ENCODE measurements around the gene SNX30.

SNX30 gene

GRCh38 chr9:112792670-112793069 lies 42.1 kb downstream of the SNX30 start:
- no peak overlapping the region for H3K27ac ChIP-seq
- no peak for TF ChIP-seq CTCF (conservative IDR thresholded peaks at IDR 0.05)
- no peak for TF ChIP-seq ZFX (IDR thresholded peaks at IDR 0.05)

- no peak overlapping the region for H3K27ac ChIP-seq
- TF ChIP-seq CTCF (conservative IDR thresholded peaks at IDR 0.05) (peak; percentile 88), ZFX (IDR thresholded peaks at IDR 0.05) (no peak)
These were observed 42.8 kb downstream of the SNX30 start for GRCh38 chr9:112793213-112793810.

- no peak for TF ChIP-seq CTCF (conservative IDR thresholded peaks at IDR 0.05)
- TF ChIP-seq ZFX (IDR thresholded peaks at IDR 0.05): no peak
- H3K27ac ChIP-seq: no peak overlapping the region
These were observed 44.2 kb downstream of the SNX30 start for GRCh38 chr9:112794731-112795130.

GRCh38 chr9:112795921-112796320 lies 45.4 kb downstream of the SNX30 start:
- TF ChIP-seq ZFX (IDR thresholded peaks at IDR 0.05): no peak
- no peak for TF ChIP-seq CTCF (conservative IDR thresholded peaks at IDR 0.05)
- H3K27ac ChIP-seq: no peak overlapping the region

GRCh38 chr9:112796485-112796884 lies 45.9 kb downstream of the SNX30 start:
- TF ChIP-seq CTCF (conservative IDR thresholded peaks at IDR 0.05): no peak
- TF ChIP-seq ZFX (IDR thresholded peaks at IDR 0.05): no peak

GRCh38 chr9:112809351-112809848 lies 58.8 kb downstream of the SNX30 start:
- TF ChIP-seq CTCF (conservative IDR thresholded peaks at IDR 0.05): no peak
- no peak for TF ChIP-seq ZFX (IDR thresholded peaks at IDR 0.05)
- H3K27ac ChIP-seq: no peak overlapping the region

More at GRCh38 chr9:112796485-112796884, 45.9 kb downstream of the SNX30 start:
- no peak overlapping the region for H3K27ac ChIP-seq

- no peak overlapping the region for H3K27ac ChIP-seq
- TF ChIP-seq CTCF (conservative IDR thresholded peaks at IDR 0.05) (no peak), ZFX (IDR thresholded peaks at IDR 0.05) (no peak)
These were observed 59.3 kb downstream of the SNX30 start for GRCh38 chr9:112809906-112810305.

Measured in C4-2B (cell line).